NCI-H187 treated with DMSO at 0.1 percent for 48 hours (cell line): ENCODE results near the gene TNS2.
"Not testable (repeated sequence)": the region's sequence is repeated elsewhere in the genome, so short reads cannot be mapped to it uniquely, and the experiment has no call there.

ENCODE experiments used
- DNase-seq: peaks from one replicate; lab custom pipeline; 2025; lab: John Stamatoyannopoulos, UW

The TNS2 gene

DNA sequence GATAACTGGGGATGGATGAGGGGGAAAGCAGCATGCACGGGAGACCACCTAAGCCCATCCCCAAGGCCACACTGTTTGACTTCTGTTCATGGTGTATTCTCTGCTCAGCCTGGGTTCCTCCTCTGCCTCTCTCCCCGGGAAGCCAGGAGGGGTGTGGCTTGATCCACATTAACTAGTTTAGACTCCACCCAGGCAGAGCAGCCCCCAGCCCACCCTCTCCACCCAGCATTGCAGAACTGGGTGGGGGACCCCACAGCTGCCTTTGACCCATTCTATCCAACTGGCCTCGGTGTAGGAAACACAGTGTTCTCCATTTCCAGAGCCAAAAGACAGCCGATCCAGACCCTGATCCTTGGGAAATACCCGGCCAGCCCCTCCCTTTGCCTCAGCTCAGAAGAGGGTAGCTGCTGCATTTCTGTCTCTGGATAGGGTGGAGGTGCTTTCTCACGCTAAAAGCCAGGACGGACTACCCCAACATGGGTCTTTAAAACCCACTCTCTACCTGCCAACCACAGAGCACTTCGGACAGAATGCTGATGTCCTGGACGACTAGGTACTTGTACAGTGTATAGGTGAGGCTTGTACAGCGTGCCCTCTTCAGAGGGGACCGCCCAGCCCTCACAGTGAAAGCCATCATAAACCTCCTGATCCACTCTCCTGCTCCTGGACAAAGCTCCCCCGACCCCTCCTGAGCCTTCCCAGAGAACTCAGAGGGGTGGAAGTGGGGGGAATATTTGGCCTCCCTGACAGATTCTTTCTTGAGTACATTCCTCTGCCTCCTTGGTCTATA is 20.0 kb downstream of the TNS2 start:
- DNase-seq: no peak

DNA sequence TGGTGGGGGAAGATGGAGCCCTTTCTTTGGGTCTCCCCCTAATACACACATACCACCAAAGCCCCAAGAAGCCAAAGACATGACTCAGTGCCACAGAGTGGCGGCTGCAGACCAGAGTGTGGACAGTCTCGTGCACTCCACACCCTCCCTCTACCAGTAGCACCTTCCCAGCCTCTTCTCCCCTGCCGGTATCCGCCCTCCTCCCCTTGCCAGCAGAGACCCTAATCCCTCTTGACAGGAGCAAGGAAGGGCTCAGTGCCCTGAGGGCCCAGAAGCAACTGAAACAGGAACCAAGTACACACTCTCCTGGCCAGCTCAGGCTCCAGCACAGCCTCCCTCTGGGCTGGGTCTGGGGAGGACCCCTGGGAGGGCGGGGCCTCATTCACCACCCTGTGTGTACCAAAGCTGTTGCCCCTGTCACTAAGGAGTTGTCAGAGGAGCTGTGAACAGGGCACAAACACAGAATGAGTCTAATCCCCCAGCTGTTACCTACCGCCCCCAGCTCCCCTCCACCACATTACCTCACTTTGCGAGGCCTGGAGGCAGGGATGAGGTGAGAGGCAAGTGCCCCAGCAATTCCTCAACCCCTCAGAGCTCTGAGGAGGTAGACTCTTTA is 21.1 kb downstream of the TNS2 start:
- DNase-seq: no peak

- DNase-seq: no peak
Observed at GRCh38 chr12:53071591-53072551, 22.0 kb downstream of the TNS2 start.

DNA sequence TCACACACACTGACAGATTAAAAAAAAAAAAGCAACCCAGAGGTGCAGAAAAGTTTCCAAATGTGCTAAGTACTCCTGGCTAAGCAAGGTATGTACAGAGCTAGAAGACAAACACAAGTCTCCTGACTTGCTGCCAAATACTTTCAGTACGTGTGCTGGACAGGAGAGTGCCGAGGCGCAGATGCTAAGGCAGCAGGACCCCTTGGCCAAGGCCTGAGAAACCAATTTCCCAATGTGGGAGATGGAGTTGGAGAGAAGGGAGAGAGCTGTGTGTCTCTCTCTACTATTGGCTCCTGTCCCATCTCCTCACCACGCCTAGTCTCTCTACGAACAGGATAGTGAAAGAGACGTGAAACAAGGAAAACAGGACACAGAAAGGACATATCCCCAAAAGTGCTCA is 24.0 kb downstream of the TNS2 start:
- DNase-seq: no peak

- DNase-seq: no peak
Observed at GRCh38 chr12:53074283-53074998, 24.6 kb downstream of the TNS2 start.

- no peak for DNase-seq
Observed at GRCh38 chr12:53074999-53075370, 25.1 kb downstream of the TNS2 start.

DNA sequence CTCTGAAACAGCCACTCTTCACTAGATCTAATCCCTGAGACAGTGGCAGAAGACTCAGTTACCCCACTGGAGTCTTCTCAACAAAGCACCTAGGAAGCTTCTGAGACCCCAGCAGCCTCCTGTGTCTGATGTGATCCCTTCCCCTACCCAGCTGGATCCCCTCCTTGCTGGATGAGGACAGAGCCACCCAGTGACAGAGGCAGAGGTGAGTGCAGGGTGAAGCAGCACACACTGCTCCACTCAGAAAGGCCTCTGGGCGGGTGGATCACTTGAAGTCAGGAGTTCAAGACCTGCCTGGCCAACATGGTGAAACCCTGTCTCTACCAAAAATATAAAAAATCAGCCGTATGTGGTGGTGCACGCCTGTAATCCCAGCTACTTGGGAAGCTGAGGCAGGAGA is 26.6 kb downstream of the TNS2 start:
- DNase-seq: no peak

- DNase-seq: no peak
Observed at GRCh38 chr12:53077030-53077429, 27.2 kb downstream of the TNS2 start.

- DNase-seq: no peak
Observed at GRCh38 chr12:53078425-53079225, 28.8 kb downstream of the TNS2 start.

- DNase-seq: peak; percentile 86
Observed at GRCh38 chr12:53079226-53080117, 29.6 kb downstream of the TNS2 start, which contains the start of gene SPRYD3. TSS of gene SPRYD3 (minus strand) at chr12:53079390. CDS start at chr12:53079333, 57 bp downstream.

DNA sequence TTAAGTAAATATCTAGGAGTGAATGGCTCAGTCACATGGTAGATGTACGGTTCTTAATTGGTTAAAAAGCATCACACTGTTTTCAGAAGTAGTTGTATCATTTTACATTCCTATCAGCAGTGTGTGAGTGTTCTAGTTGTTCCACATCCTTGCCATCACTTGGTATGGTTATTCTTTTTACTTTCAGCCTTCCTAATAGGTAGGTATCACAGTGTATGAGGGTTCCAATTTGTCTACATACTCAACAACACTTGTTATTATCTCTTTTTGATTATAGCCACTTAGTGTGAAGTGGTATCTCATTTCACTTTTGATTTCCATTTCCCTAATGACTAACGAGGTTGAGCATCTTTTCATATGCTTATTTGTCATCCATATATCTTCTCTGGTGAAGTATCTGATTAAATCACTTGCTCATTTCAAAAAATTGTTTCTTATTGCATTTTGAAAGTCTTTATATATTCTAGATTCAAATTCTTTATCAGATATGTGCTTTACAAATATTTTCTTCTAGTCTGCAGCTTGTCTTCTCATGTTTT is 32.8 kb downstream of the TNS2 start:
- DNase-seq: no peak

- DNase-seq: no peak
Observed at GRCh38 chr12:53086361-53086760, 36.5 kb downstream of the TNS2 start.

DNA sequence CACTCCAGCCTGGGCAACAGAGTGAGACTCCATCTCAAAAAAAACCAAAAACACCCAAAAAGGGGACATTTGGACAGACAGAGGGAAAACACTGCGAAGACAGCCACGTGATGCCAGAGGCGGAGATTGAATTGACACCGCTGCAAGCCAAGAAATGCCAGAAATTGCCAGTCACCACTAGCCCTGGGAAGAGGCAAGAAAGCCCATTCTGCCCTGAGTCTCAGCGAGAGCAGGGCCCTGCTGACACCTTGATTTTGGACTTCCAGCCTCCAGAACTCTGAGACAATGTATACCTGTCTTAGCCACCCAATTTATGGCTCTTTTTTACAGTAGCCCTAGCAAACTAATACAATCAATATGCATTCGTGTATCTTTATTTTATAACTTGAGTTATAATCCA is 40.2 kb downstream of the TNS2 start:
- DNase-seq: no peak

DNA sequence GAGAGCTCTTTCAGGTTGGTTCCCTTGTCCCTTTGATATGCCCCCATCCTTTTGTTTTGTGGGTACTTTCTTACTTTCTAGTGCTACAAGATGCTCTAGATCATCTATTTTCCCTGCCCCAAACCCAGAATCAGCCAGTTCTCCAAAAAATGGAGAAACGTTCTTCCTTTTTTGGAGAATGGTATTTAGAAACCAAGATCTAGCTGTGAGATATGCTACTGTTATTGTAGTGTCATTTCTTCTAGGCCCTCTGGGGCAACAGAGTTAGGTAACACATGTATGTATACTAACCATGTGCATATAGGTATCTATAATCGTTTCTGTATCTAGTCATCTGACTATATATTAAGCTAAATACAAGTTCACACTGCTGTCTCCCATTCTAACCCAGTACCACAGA is 40.7 kb downstream of the TNS2 start:
- DNase-seq: no peak

- no peak for DNase-seq
Observed at GRCh38 chr12:53091756-53092155, 41.9 kb downstream of the TNS2 start.

GRCh38 chr12:53093777-53094393 is 44.0 kb downstream of the TNS2 start:
- DNase-seq: no peak

DNA sequence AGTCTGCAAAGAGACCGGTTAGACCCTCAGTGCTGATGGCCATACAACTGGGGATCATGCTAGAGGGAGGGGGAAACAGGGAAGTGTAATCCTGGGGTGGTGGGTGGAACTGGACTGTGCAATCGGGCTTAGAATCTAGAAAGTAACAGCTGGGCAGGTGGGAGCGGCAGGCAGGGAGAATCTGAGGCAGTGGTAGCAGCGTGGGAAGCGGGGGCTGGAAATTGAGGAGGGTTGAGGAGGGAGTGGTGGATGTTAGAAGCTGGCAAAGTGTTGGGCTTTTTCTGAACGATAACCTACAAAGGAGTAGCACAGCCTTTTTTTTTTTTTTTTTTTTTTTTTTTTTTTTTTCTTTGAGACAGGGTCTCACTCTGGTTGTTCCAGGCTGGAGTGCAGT is 44.5 kb downstream of the TNS2 start:
- no peak for DNase-seq

DNA sequence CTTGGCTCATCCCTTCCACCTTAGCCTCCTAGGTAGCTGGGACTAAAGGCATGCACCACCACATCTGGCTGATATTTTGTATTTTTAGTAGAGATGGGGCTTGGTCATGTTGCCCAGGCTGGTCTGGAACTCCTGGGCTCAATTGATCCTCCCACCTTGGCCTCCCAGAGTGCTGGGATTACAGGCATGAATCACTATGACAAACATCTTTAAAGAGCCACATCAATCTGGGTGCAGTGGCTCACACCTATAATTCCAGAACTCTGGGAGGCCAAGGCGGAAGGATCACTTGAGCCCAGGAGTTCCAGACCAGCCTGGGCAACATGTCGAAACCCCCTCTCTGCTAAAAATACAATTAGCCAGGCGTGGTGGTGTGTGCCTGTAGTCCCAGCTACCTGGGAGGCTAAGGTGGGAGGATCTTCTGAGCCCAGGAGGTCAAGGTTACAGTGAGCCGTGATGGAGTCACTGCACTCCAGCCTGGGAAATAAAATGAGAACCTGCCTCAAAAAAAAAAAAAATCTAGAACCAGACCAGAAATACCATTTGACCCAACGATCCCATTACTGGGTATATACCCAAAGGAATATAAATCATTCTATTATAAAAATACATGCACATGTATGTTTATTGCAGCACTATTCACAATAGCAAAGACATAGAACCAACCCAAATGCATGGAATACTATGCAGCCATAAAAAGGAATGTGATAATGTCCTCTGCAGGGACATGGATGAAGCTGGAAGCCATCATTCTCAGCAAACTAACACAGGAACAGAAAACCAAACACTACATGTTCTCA is 45.1 kb downstream of the TNS2 start:
- DNase-seq: not testable (repeated sequence)

DNA sequence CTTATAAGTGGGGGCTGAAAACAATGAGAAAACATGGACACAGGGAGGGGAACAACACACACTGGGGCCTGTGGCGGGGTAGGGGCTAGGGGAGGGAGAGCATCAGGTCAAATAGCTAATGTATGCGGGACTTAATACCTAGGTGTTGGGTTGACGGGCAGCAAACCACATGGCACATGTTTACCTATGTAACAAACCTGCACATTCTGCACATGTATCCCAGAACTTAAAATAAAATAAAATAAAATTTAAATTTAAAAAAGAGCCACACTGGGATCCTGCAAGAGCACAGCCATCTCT is 45.7 kb downstream of the TNS2 start:
- not testable (repeated sequence) for DNase-seq
